Superior temporal gyrus (tissue), 1 donor: ENCODE data around the gene TAF5L.
"Not testable (repeated sequence)": the region's sequence is repeated elsewhere in the genome, so short reads cannot be mapped to it uniquely, and the experiment has no call there.

ENCODE experiments used
- DNase-seq: peaks from one replicate; pipeline ENCODE4 v3.0.0-alpha.2; 2016; ENCODE audit errors: extremely low spot score

Gene TAF5L

DNA sequence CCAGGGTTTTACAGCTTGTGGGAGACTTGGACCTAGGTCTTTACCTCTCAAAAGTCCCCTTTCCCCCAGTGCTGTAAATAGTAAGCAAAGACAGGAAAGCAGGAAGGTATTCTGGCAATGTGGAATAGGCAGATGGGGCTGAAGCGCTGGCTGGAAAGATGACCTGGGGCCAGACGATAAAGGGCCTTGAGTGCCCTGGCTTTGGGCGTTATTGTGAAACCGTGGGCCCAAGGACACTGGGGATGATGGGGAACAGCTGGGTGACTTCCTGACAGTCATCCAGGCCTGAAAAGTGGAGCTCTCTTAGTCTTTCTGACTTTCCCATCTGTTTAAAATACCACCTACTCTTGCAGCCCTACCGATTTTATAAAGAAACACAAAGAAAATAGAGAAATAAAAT lies 16.5 kb upstream of the TAF5L start:
- DNase-seq: no peak

DNA sequence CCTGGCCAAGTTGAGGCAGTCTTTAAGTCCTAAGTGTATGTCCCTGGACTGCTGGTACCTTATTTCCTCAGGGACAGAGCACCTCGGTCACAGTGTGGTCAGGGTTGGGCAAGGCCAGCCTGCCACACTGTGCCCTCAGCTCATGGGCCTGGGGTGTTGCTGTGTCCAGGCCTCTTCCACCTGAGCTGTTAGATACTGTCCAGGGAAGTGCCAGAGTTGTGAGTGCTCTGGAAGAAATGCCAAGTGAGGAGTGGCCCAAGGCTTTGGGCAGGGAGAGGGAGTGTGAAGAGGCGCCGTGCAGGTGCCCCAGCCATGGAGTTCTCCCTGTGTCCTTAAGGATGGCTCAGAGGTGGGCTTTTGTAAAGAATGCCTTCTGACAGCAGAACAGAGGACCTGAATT lies 15.4 kb upstream of the TAF5L start:
- DNase-seq: no peak

DNA sequence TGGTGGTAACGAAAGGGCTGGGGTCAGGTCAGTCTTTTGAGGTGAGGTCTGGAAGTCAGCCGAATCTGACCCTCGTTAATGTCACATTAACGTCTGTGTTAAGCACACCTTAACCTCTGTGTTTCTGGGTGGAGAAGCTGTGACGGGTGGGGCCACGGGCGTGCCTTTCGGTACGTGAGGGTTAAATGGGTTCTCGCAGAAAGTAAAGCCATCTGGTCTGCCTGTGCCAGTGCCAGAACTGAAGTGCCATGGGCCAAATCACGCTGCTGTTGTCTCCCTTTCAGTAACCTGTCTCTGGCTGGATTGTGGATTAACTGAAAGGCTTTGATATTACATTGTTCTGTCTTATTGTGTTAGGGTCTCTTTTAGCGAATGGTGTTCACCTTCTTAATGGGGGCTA lies 14.5 kb upstream of the TAF5L start:
- no peak for DNase-seq

DNA sequence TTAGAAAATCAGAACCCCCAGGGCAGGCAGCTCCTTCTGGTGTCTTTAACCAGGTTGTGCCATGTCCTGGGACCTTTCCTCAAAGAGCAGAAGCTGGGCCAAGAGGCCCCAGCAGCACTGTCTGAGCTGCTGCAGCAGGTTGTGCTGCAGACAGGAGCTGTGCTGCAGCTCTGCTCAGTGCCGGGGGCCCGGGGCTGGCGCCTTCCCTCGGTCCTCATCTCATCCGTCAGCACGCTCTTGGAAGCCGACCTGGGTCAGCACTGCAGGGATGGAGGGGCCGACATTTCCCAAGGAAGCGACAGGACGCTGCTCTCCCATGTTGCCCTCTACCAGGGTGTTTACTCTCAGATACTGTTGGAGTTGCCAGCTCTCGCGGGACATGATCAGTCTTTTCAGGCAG lies 11.8 kb upstream of the TAF5L start:
- no peak for DNase-seq

DNA sequence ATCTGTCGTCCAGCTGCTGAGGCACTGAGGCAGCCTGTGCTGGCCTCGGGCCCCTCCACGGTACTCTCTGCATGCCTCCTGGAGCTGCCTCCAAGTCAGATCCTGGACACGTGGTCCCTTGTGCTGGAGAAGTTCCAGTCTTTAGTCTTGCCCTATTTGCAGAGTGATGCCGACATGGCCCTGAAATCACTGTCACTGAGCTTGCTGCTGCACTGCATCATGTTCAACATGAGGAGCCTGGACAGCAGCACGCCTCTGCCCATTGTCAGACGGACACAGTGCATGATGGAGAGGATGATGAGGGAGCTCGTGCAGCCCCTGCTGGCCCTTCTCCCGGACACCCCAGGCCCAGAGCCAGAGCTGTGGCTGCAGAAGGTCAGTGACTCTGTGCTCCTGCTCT lies 10.1 kb upstream of the TAF5L start:
- DNase-seq: no peak

DNA sequence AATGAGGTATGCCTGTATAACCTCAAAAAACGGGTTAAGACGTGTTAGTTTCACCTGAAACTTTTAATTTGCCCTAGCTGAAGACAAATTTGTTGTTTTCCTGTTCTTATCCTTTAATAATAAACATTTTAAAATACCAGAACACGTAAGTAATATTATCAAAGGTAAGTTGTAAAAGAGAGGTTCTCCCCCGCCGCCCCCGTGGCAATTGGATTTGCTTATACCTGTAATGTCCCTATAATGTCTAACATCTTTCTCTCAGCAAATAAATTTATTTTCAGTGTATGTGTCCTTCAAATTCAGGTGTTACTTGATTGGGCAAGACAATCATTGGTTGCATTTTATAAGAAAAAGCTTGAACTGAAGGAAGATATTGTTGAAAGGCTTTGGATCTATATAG lies 6.0 kb upstream of the TAF5L start:
- DNase-seq: no peak

DNA sequence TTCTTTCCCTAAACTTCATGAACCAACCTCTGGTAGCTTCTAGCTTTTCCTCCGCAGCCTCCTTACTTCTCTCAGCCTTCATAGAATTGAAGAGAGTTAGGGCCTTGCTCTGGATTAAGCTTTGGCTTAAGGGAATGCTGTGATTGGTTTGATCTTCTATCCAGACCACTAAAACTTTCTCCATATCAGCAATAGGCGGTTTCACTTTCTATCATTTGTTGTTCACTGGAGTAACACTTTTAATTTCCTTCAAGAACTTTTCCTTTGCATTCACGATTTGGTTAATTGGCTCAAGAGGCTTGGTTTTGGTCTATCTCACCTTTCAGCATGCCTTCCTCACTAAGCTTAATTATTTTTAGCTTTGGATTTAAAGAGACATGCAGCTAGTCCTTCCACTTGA lies 5.2 kb upstream of the TAF5L start:
- DNase-seq: no peak

DNA sequence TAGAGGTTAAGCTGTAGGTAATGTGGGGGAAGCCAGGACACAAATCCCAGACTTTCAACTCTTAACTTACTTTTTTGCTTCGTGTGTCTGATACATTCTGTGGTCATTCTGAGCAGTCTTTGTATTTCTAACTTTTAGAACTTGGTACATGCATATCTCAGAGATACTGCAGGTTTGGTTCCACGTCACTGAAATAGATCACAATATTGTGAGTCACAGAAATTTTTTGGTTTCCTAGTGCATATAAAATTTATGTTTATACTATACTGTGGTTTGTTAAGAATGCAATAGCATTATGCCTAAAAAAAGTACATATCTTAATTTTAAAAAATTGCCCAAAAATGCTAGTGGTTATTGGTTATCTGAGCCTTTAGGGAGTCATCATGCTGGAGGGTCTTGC lies 3.3 kb upstream of the TAF5L start:
- no peak for DNase-seq

DNA sequence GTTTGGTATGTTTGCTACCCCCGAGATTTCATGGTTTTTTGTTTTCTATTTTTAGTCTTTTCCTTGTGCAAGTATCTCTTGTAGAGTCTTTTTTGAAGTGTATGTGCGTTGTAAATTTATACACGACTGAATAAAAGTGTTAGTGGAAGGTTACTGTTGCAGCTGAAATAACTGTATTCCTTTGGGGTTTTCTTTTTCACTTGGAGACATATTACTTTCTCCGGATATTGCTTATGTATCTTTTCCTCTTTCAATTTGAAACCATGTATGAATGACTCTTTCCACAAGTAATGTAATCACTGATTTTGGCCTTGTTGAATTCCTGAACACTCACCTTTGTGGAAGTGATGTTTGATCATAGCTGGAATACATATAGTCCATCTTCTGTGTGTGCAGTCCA lies 1.1 kb upstream of the TAF5L start:
- DNase-seq: no peak

DNA sequence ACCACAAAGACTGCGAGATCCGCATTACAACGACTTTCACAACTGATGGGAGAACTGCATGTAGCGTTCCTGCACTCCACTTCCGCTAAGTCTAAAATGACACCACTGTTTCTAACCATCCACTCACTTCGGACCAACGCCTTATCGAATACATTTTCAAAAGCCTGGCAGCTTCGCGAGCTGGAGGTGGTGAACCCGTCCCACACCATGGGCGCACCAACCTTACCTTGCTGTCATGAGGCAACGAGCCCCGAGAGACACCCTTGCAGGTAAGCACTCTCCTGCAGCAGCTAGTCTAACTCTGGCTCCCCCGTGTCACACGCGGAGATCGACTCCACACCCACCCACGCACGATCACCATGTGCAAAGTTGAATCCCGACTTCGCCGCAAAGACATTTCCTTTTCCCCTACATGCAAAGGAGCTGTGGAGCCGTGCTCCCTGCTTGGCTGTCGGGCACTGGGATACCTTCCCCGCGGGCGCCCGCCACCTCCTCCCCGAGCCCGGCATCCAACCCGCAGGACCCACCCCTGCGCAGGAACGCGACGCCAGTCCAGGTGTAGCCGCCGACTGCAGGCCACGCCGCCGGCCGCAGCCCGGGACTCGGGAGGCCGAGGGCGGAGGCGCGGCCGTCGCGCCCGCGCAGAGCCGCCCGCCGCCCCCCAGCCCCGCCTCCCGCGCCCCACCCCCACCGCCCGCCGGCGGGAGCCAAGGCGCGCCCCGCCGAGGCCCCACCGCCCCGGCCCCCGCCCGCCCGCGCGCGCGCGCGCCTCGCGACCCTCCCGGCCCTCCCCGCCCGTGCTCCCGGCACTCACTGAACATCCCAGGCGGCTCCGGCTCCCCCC lies 629 bp downstream of the TAF5L start:
- peak; percentile 49 for DNase-seq

DNA sequence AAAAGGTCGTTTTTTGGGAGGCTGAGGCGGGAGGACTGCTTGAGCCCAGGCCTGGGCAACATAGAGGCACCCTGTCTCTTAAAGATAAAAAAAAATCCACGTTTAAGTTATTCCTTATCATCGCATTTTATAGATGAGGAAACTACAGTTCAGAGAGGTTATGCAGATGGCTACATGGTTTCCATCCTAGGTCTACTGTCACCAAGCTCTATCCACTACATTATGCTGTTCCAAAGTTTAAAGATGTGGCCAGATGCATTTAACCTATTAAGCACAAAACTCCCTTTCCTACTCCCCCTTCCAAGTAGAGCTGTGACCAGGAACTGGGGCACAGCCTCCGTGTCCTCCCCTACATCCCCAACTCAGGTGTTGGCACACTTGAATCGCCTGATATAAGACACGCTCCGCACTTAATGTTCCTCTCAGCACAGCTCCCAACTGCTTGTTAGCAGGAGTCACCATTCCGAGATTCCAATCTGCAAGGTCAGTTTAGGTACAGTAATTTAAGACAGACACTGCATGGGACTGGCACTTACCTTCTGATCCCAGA lies 1.3 kb downstream of the TAF5L start:
- DNase-seq: no peak

DNA sequence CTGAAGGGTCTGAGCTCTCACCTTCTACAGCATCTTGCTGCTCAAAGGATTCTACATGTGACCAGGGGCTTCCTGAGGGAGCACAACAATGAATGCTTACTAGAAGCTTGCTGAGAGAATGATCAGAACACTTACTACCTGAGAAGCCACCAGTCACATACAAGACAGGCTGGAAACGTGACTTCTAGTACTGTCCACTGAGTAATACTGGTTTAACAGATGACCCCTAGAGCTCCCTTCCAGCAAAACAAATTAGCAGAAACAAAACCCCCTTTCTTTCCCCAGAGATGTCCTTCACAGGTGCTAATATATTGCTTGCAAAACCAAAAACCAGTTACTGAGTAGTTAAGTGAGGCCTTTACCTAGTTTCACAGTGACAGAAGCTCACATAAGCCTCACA lies 2.1 kb downstream of the TAF5L start:
- DNase-seq: no peak

DNA sequence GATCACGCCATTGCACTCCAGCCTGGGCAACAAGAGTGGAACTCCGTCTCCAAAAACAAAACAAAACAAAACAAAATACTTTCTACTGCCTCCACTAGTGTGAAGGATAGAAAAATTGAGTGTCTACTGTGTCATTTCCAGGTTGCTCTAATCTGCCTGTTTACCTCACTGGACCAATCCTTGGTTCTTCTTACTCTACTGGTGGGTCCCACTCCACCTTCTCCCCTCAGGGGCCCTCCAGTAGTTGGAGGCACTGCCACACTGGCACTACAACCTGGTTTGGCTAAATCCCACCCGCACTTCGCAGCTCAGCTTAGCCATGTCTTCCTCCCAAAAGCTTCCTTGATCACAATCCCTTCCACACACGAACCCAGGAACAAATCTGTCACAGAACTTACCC lies 2.7 kb downstream of the TAF5L start:
- no peak for DNase-seq

DNA sequence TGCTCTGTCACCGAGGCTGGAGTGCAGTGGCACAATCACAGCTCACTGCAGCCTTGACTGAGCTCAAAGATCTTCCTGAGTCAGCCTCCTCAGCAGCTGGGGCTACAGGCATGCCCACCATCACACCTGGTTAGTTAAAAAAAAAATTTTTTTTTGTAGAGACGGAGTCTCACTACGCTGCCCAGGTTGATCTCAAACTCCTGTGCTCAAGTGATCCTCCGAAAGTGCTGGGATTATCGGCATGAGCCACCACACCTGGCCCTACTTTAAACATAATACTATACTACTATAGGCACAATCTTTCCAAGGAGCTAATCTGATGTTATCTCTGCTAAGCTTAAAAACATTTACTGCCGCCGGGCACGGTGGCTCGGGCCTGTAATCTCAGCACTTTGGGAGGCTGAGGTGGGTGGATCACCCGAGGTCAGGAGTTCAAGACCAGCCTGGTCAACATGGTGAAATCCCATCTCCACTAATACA lies 3.2 kb downstream of the TAF5L start:
- DNase-seq: not testable (repeated sequence)

DNA sequence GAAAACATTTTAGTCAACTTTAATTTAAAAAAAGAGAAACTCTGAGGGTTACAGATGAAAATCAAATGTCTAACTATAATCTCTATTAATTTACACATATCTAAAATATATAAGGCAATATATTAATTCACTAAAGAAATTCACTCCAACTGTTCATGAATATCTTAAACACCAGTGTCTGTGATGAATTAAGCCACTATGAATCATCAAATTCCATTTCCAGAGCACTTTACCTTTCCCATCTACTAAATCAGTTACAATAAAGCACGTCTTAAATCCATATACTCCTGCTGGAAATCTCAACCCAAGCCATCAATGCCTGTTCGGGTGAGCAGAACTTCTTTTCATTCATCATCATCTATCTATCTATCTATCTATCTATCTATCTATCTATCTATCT lies 4.3 kb downstream of the TAF5L start:
- no peak for DNase-seq

DNA sequence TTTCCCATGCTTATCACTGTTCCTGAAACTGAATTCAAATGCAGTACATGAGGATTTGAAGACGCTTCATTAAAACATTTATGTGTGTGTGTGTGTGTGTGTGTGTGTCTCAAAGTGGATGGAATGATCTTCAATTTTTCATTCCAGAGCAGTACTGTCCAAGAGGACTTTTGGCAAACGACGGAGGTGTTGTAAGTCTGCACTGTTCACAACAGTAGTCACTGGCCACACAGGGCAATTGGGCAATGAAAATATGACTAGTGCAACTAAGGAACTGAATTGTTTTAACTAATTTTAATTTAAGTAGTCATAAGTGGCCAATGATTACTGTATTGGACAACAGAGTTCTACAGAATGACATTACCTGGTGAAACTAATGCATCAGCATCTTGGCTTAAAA lies 5.0 kb downstream of the TAF5L start:
- no peak for DNase-seq

DNA sequence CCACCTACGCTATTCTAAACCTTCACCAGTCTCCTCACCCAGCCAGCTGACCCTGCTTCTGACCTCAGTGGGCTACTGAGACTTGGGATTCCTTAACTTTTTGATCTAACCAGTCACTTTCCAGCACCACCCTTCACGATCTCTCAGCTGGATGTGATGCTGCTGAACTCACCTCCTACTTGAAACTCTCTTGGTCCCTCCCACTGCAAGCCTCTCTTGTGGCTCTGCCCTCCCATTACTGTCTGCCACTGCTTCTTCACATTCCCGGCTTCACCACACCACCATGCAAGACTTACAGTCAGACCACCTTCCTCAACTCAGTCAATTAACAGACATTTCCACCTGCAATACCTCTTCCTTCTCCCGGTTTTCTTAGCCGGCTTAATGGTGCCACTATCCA lies 6.3 kb downstream of the TAF5L start:
- no peak for DNase-seq

DNA sequence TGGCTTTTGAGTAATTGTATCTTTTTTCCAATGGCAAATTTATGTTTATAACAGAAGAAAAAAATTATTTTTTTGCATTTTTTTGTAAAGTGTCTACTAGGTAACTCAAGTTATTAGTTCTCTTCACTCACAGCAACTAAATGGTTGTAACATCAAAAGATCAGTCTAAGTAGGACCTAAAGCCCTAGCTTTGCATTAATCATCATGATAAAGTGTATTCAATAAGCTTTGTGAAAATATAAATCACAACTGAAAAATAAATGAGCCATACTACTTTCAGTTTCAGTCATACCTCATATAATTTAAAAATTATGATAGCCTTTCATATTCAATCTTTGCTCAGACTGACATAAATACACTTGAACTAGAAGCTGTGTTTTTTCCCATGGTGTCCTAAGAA lies 6.9 kb downstream of the TAF5L start:
- DNase-seq: no peak

DNA sequence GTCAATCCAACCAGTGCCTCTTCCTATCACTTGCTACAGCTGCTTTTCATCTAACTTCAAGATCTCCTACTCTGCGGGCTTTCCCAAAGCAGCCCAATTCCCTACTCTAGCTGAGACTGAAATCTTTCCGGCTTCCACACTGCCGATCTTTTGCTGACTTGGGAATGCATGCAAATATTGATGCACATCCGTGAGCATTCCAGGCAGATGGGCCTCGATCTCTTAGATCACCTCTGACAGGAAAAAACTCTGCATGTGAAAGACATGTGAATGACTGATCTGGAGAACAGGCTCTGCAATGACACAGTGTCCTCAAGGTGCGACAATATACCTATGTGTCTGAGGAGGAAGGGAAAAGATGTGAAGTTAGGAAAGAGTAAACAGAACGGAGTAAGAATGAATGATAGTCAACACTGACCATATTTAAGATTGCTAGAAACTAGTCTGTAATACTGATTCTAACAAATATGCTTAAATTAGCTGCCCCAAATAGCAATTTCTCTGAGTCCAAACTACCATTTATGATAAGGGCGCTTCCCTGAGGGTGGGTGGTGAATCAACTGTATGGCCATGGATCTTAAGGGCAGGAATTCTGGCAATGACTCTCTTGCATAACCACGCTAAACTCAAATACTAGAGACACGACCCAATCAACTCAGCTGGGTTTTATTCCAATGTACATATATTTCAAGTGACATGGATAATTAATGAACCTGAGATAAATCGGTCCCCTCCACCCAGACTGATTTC lies 8.4 kb downstream of the TAF5L start:
- DNase-seq: no peak

DNA sequence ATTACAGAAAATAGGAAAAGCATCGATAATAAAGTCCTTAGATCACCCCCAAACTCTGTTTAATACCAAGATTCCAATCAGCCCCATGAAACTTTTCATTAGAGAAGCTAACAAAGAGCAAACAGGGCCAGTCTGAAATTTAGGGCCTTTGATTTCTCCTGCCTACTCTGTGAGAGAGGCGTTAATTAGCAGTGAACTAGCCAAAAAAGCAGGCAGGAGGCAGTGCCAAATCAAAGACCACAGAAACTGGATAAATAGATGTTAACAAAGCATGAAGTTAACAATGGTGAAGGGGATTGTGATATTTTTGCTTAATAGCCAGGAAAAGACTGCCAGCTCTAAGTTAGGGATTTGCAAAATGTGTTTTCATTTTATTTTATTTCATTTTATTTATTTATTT lies 11.2 kb downstream of the TAF5L start:
- peak; percentile 20 for DNase-seq

DNA sequence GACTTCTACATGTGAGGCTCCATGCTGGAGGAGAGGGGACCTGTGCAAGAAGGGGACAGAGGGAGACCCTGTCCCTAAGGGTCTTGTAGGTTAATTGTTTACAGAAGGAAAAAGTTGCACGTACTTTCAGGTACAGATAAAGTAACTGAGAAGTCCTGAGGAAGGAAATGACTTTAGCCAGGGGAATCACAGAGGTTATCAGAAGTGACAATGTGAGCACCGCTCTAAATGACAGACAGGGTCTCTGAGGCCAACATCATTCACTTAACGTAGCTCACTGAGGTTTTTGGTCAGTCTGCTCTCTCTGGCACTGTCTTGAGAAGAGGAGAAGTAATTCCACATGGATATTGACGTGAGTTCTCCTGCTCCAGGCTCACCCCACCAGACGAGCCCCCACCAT lies 12.0 kb downstream of the TAF5L start:
- DNase-seq: no peak

DNA sequence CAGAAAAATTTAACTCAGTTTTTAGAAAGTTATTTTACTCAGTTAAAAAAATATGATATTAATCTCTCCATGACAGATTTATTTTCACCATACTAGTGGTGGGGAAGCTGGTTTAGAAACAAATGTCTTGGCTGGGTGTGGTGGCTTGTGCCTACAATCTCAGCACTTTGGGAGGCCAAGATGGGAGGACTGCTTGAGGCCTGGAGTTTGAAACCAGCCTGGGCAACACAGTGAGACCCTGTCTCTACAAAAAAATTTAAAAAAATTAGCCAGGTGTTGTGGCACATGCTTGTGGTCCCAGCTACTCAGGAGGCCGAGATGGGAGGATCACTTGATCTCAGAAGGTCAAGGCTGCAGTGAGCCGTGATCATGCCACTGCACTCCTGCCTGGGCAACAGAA lies 17.3 kb downstream of the TAF5L start:
- DNase-seq: no peak

DNA sequence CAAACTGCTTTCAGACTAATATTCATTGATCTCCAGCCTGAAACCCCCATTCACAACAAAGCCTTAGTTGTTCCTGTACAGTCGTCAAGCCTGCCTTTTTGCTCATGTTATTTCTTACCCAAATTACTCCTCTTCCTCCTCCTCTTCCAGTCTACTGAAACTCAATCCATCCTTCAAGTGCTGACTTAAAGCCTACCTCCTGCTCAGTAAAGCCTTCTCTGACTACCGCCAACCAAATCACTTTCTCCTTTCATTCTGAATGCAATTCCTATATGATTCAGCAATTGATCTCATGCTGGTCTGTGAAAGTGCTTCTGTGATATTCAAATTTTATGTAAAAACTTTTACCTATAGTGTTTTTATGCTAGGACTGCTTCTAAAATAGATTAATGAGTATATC lies 18.6 kb downstream of the TAF5L start:
- no peak for DNase-seq
